SK-N-SH treated with all-trans-retinoic acid at 6 μM for 48 hours (cell line): ENCODE results near the gene LYVE1.

Experiments used
- ATAC-seq: fragments of 200-7000 bp; cut with Tn5 transposase; 3 replicates; pipeline ENCODE4 v1.9.1; 2020; ENCODE audit warnings: mild to moderate bottlenecking, moderate library complexity
- ARNTL ChIP-seq: fragments of 450-650 bp; formaldehyde crosslinking; IDR thresholded peaks from 2 replicates; pipeline ENCODE4 v1.5.0; 2020; ENCODE audit warnings: low read depth, mild to moderate bottlenecking, moderate library complexity, borderline replicate concordance
- BACH2 ChIP-seq: fragments of 250-450 bp; sonication (Bioruptor Pico); IDR thresholded peaks from 2 replicates; pipeline ENCODE4 v1.9.0; 2021; ENCODE audit warnings: mild to moderate bottlenecking, borderline replicate concordance
- CSDC2 ChIP-seq: fragments of 250-450 bp; sonication (Bioruptor Pico); IDR thresholded peaks from 2 replicates; pipeline ENCODE4 v1.5.0; 2020; ENCODE audit warnings: mild to moderate bottlenecking, moderate library complexity
- ESRRG ChIP-seq: fragments of 250-450 bp; sonication (Bioruptor Pico); IDR thresholded peaks from 2 replicates; pipeline ENCODE4 v1.6.1; 2021; ENCODE audit warnings: mild to moderate bottlenecking
- GLIS3 ChIP-seq: fragments of 250-450 bp; sonication (Bioruptor Pico); IDR thresholded peaks from 2 replicates; pipeline ENCODE4 v1.5.0; 2020; ENCODE audit warnings: mild to moderate bottlenecking, moderate library complexity
- ISL1 ChIP-seq: fragments of 250-450 bp; sonication (Bioruptor Pico); IDR thresholded peaks from 2 replicates; pipeline ENCODE4 v2.1.2; 2022; ENCODE audit warnings: mild to moderate bottlenecking, moderate library complexity
- PPARA ChIP-seq: fragments of 250-450 bp; sonication (Bioruptor Pico); IDR thresholded peaks from 2 replicates; pipeline ENCODE4 v1.5.0; 2020; ENCODE audit warnings: mild to moderate bottlenecking, borderline replicate concordance
- RARB ChIP-seq: fragments of 250-450 bp; sonication (Bioruptor Pico); IDR thresholded peaks from 2 replicates; pipeline ENCODE4 v1.8.0; 2021; ENCODE audit warnings: mild to moderate bottlenecking, moderate library complexity
- SNAI2 ChIP-seq: fragments of 250-450 bp; sonication (Bioruptor Pico); IDR thresholded peaks from 2 replicates; pipeline ENCODE4 v1.5.0; 2020; ENCODE audit warnings: mild to moderate bottlenecking, moderate library complexity
- TCF4 ChIP-seq: fragments of 250-450 bp; sonication (Bioruptor Pico); IDR thresholded peaks from 2 replicates; pipeline ENCODE4 v1.8.0; 2021; ENCODE audit warnings: mild to moderate bottlenecking, moderate library complexity, borderline replicate concordance
- TOX ChIP-seq: fragments of 250-450 bp; sonication (Bioruptor Pico); IDR thresholded peaks from 2 replicates; pipeline ENCODE4 v1.8.0; 2021; ENCODE audit warnings: mild to moderate bottlenecking, moderate library complexity, borderline replicate concordance
- ZFP3 ChIP-seq: fragments of 250-450 bp; sonication (Bioruptor Pico); IDR thresholded peaks from 2 replicates; pipeline ENCODE4 v1.5.0; 2020; ENCODE audit warnings: mild to moderate bottlenecking, moderate library complexity
- ZFP30 ChIP-seq: fragments of 450-650 bp; formaldehyde crosslinking; IDR thresholded peaks from 2 replicates; pipeline ENCODE4 v1.5.0; 2022; ENCODE audit warnings: mild to moderate bottlenecking, moderate library complexity
- ZNF565 ChIP-seq: fragments of 450-650 bp; formaldehyde crosslinking; conservative IDR thresholded peaks from 2 replicates; pipeline ENCODE4 v1.5.0; 2020; ENCODE audit warnings: low read depth, mild to moderate bottlenecking, moderate library complexity
- ZNF70 ChIP-seq: fragments of 450-650 bp; formaldehyde crosslinking; IDR thresholded peaks from 2 replicates; pipeline ENCODE4 v1.5.0; 2020; ENCODE audit warnings: mild to moderate bottlenecking, moderate library complexity
- ZNF8 ChIP-seq: fragments of 450-650 bp; formaldehyde crosslinking; IDR thresholded peaks from 2 replicates; pipeline ENCODE4 v1.5.0; 2020; ENCODE audit warnings: mild to moderate bottlenecking, moderate library complexity
- TF ChIP-seq, protein P1 (sequence below): fragments of 250-450 bp; sonication (Bioruptor Pico); IDR thresholded peaks from 2 replicates; pipeline ENCODE4 v1.5.1; 2021; ENCODE audit warnings: mild to moderate bottlenecking, moderate library complexity
- TF ChIP-seq, protein P2 (sequence below): fragments of 250-450 bp; sonication (Bioruptor Pico); IDR thresholded peaks from 2 replicates; pipeline ENCODE4 v1.5.1; 2020; ENCODE audit warnings: low read depth, mild to moderate bottlenecking, moderate library complexity
- TF ChIP-seq, protein P3 (sequence below): fragments of 250-450 bp; sonication (Bioruptor Pico); IDR thresholded peaks from 2 replicates; pipeline ENCODE4 v1.8.0; 2020; ENCODE audit warnings: mild to moderate bottlenecking, moderate library complexity, borderline replicate concordance
- TF ChIP-seq, protein P4 (sequence below): fragments of 250-450 bp; sonication (Bioruptor Pico); IDR thresholded peaks from 2 replicates; pipeline ENCODE4 v1.5.0; 2020; ENCODE audit warnings: mild to moderate bottlenecking, moderate library complexity
- TF ChIP-seq, protein P5 (sequence below): fragments of 250-450 bp; sonication (Bioruptor Pico); IDR thresholded peaks from 2 replicates; pipeline ENCODE4 v1.8.0; 2021; ENCODE audit warnings: low read depth, mild to moderate bottlenecking, moderate library complexity, borderline replicate concordance

LYVE1 gene

GRCh38 chr11:10518123-10518522, 50.3 kb downstream of the LYVE1 start (continued):
- TF ChIP-seq, protein P1, sequence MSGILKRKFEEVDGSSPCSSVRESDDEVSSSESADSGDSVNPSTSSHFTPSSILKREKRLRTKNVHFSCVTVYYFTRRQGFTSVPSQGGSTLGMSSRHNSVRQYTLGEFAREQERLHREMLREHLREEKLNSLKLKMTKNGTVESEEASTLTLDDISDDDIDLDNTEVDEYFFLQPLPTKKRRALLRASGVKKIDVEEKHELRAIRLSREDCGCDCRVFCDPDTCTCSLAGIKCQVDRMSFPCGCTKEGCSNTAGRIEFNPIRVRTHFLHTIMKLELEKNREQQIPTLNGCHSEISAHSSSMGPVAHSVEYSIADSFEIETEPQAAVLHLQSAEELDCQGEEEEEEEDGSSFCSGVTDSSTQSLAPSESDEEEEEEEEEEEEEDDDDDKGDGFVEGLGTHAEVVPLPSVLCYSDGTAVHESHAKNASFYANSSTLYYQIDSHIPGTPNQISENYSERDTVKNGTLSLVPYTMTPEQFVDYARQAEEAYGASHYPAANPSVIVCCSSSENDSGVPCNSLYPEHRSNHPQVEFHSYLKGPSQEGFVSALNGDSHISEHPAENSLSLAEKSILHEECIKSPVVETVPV (CRISPR knock-in tag) = no peak

- ATAC-seq = no peak
- TF ChIP-seq ESRRG (CRISPR knock-in tag) = no peak
- TF ChIP-seq PPARA (CRISPR knock-in tag) = no peak
- TF ChIP-seq ZNF70 (CRISPR knock-in tag) = no peak
- TF ChIP-seq ZNF8 = no peak
- no peak for TF ChIP-seq ISL1 (CRISPR knock-in tag)
- TF ChIP-seq CSDC2 (CRISPR knock-in tag) = no peak
- no peak for TF ChIP-seq BACH2 (CRISPR knock-in tag)
- TF ChIP-seq SNAI2 (CRISPR knock-in tag) = no peak
- no peak for TF ChIP-seq ZFP3
- TF ChIP-seq RARB = no peak
- TF ChIP-seq, protein P2, sequence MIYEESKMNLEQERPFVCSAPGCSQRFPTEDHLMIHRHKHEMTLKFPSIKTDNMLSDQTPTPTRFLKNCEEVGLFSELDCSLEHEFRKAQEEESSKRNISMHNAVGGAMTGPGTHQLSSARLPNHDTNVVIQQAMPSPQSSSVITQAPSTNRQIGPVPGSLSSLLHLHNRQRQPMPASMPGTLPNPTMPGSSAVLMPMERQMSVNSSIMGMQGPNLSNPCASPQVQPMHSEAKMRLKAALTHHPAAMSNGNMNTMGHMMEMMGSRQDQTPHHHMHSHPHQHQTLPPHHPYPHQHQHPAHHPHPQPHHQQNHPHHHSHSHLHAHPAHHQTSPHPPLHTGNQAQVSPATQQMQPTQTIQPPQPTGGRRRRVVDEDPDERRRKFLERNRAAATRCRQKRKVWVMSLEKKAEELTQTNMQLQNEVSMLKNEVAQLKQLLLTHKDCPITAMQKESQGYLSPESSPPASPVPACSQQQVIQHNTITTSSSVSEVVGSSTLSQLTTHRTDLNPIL = no peak
- TF ChIP-seq TCF4 = no peak
- no peak for TF ChIP-seq ZNF565
- no peak for TF ChIP-seq ARNTL (CRISPR knock-in tag)
- TF ChIP-seq, protein P3, sequence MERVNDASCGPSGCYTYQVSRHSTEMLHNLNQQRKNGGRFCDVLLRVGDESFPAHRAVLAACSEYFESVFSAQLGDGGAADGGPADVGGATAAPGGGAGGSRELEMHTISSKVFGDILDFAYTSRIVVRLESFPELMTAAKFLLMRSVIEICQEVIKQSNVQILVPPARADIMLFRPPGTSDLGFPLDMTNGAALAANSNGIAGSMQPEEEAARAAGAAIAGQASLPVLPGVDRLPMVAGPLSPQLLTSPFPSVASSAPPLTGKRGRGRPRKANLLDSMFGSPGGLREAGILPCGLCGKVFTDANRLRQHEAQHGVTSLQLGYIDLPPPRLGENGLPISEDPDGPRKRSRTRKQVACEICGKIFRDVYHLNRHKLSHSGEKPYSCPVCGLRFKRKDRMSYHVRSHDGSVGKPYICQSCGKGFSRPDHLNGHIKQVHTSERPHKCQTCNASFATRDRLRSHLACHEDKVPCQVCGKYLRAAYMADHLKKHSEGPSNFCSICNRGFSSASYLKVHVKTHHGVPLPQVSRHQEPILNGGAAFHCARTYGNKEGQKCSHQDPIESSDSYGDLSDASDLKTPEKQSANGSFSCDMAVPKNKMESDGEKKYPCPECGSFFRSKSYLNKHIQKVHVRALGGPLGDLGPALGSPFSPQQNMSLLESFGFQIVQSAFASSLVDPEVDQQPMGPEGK (CRISPR knock-in tag) = no peak
- TF ChIP-seq, protein P1 (CRISPR knock-in tag) = no peak
Observed at GRCh38 chr11:10515418-10515817, 53.0 kb downstream of the LYVE1 start.

GRCh38 chr11:10514709-10515108, 53.8 kb downstream of the LYVE1 start:
- TF ChIP-seq ZFP3 = no peak
- TF ChIP-seq GLIS3 (CRISPR knock-in tag) = no peak
- TF ChIP-seq, protein P4, sequence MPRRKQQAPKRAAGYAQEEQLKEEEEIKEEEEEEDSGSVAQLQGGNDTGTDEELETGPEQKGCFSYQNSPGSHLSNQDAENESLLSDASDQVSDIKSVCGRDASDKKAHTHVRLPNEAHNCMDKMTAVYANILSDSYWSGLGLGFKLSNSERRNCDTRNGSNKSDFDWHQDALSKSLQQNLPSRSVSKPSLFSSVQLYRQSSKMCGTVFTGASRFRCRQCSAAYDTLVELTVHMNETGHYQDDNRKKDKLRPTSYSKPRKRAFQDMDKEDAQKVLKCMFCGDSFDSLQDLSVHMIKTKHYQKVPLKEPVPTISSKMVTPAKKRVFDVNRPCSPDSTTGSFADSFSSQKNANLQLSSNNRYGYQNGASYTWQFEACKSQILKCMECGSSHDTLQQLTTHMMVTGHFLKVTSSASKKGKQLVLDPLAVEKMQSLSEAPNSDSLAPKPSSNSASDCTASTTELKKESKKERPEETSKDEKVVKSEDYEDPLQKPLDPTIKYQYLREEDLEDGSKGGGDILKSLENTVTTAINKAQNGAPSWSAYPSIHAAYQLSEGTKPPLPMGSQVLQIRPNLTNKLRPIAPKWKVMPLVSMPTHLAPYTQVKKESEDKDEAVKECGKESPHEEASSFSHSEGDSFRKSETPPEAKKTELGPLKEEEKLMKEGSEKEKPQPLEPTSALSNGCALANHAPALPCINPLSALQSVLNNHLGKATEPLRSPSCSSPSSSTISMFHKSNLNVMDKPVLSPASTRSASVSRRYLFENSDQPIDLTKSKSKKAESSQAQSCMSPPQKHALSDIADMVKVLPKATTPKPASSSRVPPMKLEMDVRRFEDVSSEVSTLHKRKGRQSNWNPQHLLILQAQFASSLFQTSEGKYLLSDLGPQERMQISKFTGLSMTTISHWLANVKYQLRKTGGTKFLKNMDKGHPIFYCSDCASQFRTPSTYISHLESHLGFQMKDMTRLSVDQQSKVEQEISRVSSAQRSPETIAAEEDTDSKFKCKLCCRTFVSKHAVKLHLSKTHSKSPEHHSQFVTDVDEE (CRISPR knock-in tag) = no peak
- TF ChIP-seq, protein P3 (CRISPR knock-in tag) = no peak
- TF ChIP-seq PPARA (CRISPR knock-in tag) = no peak
- no peak for TF ChIP-seq ZNF70 (CRISPR knock-in tag)
- no peak for TF ChIP-seq ZFP30 (CRISPR knock-in tag)
- no peak for TF ChIP-seq ZNF565
- TF ChIP-seq, protein P2 = no peak
- TF ChIP-seq RARB = no peak
- TF ChIP-seq TOX (CRISPR knock-in tag) = no peak
- no peak for TF ChIP-seq ZNF8
- no peak for TF ChIP-seq ISL1 (CRISPR knock-in tag)
- no peak for TF ChIP-seq SNAI2 (CRISPR knock-in tag)
- TF ChIP-seq TCF4 = no peak
- TF ChIP-seq, protein P5, sequence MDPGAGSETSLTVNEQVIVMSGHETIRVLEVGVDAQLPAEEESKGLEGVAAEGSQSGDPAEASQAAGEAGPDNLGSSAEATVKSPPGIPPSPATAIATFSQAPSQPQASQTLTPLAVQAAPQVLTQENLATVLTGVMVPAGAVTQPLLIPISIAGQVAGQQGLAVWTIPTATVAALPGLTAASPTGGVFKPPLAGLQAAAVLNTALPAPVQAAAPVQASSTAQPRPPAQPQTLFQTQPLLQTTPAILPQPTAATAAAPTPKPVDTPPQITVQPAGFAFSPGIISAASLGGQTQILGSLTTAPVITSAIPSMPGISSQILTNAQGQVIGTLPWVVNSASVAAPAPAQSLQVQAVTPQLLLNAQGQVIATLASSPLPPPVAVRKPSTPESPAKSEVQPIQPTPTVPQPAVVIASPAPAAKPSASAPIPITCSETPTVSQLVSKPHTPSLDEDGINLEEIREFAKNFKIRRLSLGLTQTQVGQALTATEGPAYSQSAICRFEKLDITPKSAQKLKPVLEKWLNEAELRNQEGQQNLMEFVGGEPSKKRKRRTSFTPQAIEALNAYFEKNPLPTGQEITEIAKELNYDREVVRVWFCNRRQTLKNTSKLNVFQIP (CRISPR knock-in tag) = no peak
- peak; percentile 41; the same call in 1 of the 3 replicates for ATAC-seq
